Measurements from ENCODE around the gene MYLK4. TPM values are rescaled to one million over a fixed set of nuclear protein-coding genes. Genes with fewer than 3 reads are reported as not detected.

Gene MYLK4
- total RNA-seq, 1 experiment from 2014 or later = 0.85 TPM

DNA sequence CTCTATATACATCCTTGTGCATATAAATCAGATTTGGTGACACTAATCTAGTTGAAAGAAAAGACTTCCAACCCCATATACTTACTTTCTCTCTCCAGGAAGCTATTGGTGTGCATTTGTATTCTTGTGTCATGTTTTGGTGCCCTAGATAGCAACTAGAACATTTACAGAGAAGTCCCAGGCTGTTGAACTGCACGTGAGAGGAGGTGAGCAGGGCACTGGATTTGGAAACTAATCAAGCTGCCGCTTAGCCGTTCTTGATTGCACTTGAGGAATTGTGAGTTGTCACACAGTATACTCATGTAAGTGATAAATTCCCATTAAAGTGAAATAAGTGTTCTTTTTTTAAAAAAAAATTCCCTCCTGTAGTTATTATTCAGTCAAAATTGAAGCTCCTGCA lies 22.1 kb upstream of the MYLK4 start:
- Histone ChIP-seq H3K9me3 (ENCODE audit: control insufficient read depth, insufficient read depth, low read depth, low read length) (no peaks in the 10 kb centered on the region), H3K36me3 (ENCODE audit: control insufficient read depth, insufficient read depth, low read length) (peaks cover 3% of the 10 kb centered on the region; the same call in 1 of the 2 replicates), H3K27me3 (ENCODE audit: control insufficient read depth, insufficient read depth, low read length) (no peaks in the 10 kb centered on the region), H3K27ac (ENCODE audit: low read length) (no peak overlapping the region), H3K4me3 (ENCODE audit: low read depth in 2 of 2, low read length in 2 of 2) (no peak overlapping the region), H3K4me1 (ENCODE audit: control insufficient read depth, insufficient read depth, low read length) (peaks cover 22% of the 10 kb centered on the region)
- DNase-seq (ENCODE audit: low read depth, low spot score) (no peak), ATAC-seq (no peak)
- ChIA-PET POLR2A (no interaction called here), CTCF (no interaction called here)
- intact Hi-C loops (cut with micrococcal nuclease; ENCODE audit: unreplicated experiment) (no loop called here), in situ Hi-C loops (cut with HindIII; ENCODE audit: low pct_unique_long_range_greater_than_20kb, low sequenced_read_pairs) (no loop called here)
- BruUV-seq (replicated peaks) = no TSS peak
- TF ChIP-seq POLR2AphosphoS5 (IDR thresholded peaks at IDR 0.05; ENCODE audit: low read depth, low read length) (no peak), SIN3A (IDR thresholded peaks at IDR 0.05; ENCODE audit: borderline replicate concordance, insufficient read depth, low read depth, low read length) (no peak), TCF7L2 (IDR thresholded peaks at IDR 0.05; ENCODE audit: low read depth, low read length) (no peak)
- TF ChIP-seq, protein P1, sequence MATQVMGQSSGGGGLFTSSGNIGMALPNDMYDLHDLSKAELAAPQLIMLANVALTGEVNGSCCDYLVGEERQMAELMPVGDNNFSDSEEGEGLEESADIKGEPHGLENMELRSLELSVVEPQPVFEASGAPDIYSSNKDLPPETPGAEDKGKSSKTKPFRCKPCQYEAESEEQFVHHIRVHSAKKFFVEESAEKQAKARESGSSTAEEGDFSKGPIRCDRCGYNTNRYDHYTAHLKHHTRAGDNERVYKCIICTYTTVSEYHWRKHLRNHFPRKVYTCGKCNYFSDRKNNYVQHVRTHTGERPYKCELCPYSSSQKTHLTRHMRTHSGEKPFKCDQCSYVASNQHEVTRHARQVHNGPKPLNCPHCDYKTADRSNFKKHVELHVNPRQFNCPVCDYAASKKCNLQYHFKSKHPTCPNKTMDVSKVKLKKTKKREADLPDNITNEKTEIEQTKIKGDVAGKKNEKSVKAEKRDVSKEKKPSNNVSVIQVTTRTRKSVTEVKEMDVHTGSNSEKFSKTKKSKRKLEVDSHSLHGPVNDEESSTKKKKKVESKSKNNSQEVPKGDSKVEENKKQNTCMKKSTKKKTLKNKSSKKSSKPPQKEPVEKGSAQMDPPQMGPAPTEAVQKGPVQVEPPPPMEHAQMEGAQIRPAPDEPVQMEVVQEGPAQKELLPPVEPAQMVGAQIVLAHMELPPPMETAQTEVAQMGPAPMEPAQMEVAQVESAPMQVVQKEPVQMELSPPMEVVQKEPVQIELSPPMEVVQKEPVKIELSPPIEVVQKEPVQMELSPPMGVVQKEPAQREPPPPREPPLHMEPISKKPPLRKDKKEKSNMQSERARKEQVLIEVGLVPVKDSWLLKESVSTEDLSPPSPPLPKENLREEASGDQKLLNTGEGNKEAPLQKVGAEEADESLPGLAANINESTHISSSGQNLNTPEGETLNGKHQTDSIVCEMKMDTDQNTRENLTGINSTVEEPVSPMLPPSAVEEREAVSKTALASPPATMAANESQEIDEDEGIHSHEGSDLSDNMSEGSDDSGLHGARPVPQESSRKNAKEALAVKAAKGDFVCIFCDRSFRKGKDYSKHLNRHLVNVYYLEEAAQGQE (IDR thresholded peaks at IDR 0.05; ENCODE audit: insufficient read depth in 1 of 2, low read depth in 2 of 2, low read length in 1 of 2) = no peak

DNA sequence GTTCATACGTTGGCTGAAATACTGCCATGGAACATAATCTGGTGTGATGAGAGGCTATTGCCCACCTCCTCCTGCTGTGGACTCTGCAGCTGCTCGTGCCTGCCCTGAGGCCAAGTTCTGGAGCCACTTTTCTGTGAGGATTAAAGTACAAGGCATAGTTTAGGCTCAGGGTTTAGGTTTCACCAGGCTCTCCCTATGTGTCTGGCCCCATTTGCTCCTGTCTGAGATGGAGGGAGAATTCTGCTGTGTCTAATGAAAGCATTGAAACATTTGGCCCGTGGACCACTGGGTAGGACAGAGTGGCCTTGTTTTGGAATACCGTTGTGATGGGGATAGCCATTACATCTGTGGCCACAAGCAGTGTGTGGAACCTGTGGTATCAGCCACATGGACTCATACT lies 20.4 kb upstream of the MYLK4 start:
- ChIA-PET CTCF (no interaction called here), POLR2A (no interaction called here)
- no peak for ATAC-seq
- intact Hi-C loops (cut with micrococcal nuclease; ENCODE audit: unreplicated experiment) = no loop called here
- no peaks in the 10 kb centered on the region for H3K27me3 ChIP-seq (ENCODE audit: control insufficient read depth, insufficient read depth, low read length)
- no peak for DNase-seq (ENCODE audit: low read depth, low spot score)
- TF ChIP-seq SIN3A (IDR thresholded peaks at IDR 0.05; ENCODE audit: borderline replicate concordance, insufficient read depth, low read depth, low read length) (no peak), TCF7L2 (IDR thresholded peaks at IDR 0.05; ENCODE audit: low read depth, low read length) (no peak)
- H3K4me3 ChIP-seq (ENCODE audit: low read depth in 2 of 2, low read length in 2 of 2) = no peak overlapping the region
- H3K27ac ChIP-seq (ENCODE audit: low read length) = no peak overlapping the region
- no TSS peak for BruUV-seq (replicated peaks)
- H3K9me3 ChIP-seq (ENCODE audit: control insufficient read depth, insufficient read depth, low read depth, low read length) = no peaks in the 10 kb centered on the region
- H3K36me3 ChIP-seq (ENCODE audit: control insufficient read depth, insufficient read depth, low read length) = peaks cover 3% of the 10 kb centered on the region
- peaks cover 28% of the 10 kb centered on the region for H3K4me1 ChIP-seq (ENCODE audit: control insufficient read depth, insufficient read depth, low read length)
- in situ Hi-C loops (cut with HindIII; ENCODE audit: low pct_unique_long_range_greater_than_20kb, low sequenced_read_pairs) = no loop called here

DNA sequence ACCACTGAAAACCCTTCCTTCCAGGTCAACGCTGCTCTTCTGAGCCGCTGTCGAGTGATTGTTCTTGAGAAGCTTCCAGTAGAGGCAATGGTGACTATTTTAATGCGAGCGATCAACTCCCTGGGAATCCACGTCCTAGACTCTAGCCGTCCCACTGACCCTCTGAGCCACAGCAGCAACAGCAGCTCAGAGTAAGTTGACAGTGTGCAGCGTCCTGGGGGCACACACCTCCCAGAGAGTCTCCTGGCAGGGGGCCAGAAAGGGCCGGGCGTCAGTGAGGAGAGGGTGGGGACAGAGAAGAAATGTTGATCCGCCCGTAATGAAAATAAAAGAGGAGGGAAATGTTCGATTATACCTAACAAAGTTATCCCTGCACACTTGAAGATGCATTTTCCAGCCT lies 19.4 kb upstream of the MYLK4 start:
- Histone ChIP-seq H3K4me3 (ENCODE audit: low read depth in 2 of 2, low read length in 2 of 2) (no peak overlapping the region), H3K27me3 (ENCODE audit: control insufficient read depth, insufficient read depth, low read length) (no peaks in the 10 kb centered on the region), H3K27ac (ENCODE audit: low read length) (no peak overlapping the region), H3K9me3 (ENCODE audit: control insufficient read depth, insufficient read depth, low read depth, low read length) (no peaks in the 10 kb centered on the region), H3K4me1 (ENCODE audit: control insufficient read depth, insufficient read depth, low read length) (peaks cover 28% of the 10 kb centered on the region), H3K36me3 (ENCODE audit: control insufficient read depth, insufficient read depth, low read length) (peaks cover 3% of the 10 kb centered on the region)
- intact Hi-C loops (cut with micrococcal nuclease; ENCODE audit: unreplicated experiment) = no loop called here
- no peak for TF ChIP-seq SIN3A (IDR thresholded peaks at IDR 0.05; ENCODE audit: borderline replicate concordance, insufficient read depth, low read depth, low read length)
- TF ChIP-seq, protein P1 (IDR thresholded peaks at IDR 0.05; ENCODE audit: insufficient read depth in 1 of 2, low read depth in 2 of 2, low read length in 1 of 2) = no peak
- TF ChIP-seq, protein P2, sequence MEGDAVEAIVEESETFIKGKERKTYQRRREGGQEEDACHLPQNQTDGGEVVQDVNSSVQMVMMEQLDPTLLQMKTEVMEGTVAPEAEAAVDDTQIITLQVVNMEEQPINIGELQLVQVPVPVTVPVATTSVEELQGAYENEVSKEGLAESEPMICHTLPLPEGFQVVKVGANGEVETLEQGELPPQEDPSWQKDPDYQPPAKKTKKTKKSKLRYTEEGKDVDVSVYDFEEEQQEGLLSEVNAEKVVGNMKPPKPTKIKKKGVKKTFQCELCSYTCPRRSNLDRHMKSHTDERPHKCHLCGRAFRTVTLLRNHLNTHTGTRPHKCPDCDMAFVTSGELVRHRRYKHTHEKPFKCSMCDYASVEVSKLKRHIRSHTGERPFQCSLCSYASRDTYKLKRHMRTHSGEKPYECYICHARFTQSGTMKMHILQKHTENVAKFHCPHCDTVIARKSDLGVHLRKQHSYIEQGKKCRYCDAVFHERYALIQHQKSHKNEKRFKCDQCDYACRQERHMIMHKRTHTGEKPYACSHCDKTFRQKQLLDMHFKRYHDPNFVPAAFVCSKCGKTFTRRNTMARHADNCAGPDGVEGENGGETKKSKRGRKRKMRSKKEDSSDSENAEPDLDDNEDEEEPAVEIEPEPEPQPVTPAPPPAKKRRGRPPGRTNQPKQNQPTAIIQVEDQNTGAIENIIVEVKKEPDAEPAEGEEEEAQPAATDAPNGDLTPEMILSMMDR (IDR thresholded peaks at IDR 0.05) = no peak
- ChIA-PET CTCF (interaction anchor here (1.1 kb wide), 1 partner anchor 21 kb away, joined by 3 read pairs; no protein-coding TSS in a partner anchor), POLR2A (no interaction called here)
- ATAC-seq = no peak
- in situ Hi-C loops (cut with HindIII; ENCODE audit: low pct_unique_long_range_greater_than_20kb, low sequenced_read_pairs) = no loop called here
- no TSS peak for BruUV-seq (replicated peaks)
- DNase-seq (ENCODE audit: low read depth, low spot score) = no peak

Measured in Panc1 (cell line).